T1000 (cell line): Measurements from ENCODE around the gene BCL2L11.

Experiments
- DNase-seq: peaks from one replicate; lab custom pipeline; 2025; ENCODE audit warnings: mixed read lengths; lab: John Stamatoyannopoulos, UW

Gene BCL2L11

DNA sequence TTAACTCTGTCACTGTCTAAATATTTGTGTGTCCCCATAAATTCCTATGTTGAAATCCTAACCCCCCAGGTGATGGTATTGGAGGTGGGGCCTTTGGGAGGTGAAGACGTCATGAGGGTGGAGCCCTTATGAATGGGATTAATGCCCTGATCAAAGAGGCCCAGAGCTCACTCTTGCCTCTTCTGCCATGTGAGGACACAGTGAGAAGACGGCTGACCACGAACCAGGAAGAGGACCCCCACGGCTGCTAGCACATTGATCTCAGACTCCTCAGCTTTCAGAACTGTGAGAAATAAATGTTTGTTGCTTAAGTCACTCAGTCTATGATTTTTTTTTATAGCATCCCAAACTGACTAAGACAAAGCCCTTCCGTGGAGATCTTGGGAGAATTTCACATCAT lies 71.2 kb downstream of the BCL2L11 start:
- DNase-seq = no peak

DNA sequence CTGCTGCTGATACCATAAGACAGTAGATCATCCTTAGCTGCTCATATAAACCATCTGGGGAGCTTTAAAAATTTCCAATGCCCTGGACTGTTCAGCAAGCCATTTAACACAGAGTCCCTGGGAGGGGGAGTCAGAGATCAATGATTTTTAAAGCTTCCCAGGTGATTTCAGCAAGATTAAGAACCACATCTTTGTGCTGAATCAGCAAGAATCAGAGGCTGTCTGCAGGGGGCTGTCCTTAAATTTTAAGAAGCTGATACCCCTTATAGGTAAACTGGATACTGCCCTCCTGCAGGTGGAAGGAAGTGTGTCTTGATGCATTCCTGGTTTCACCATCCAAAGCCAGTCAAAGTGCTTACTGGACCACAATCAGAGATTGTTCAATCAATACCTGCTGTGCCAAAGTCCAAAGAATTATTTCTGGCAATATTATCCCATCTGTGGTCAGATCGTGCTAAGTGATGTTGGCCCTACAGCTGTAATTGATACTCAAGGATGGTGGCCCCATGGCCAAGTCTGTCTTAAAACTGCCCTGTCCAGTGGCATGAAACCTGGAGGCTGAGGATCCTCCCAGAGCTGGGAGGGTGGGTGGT lies 72.2 kb downstream of the BCL2L11 start:
- DNase-seq = no peak

DNA sequence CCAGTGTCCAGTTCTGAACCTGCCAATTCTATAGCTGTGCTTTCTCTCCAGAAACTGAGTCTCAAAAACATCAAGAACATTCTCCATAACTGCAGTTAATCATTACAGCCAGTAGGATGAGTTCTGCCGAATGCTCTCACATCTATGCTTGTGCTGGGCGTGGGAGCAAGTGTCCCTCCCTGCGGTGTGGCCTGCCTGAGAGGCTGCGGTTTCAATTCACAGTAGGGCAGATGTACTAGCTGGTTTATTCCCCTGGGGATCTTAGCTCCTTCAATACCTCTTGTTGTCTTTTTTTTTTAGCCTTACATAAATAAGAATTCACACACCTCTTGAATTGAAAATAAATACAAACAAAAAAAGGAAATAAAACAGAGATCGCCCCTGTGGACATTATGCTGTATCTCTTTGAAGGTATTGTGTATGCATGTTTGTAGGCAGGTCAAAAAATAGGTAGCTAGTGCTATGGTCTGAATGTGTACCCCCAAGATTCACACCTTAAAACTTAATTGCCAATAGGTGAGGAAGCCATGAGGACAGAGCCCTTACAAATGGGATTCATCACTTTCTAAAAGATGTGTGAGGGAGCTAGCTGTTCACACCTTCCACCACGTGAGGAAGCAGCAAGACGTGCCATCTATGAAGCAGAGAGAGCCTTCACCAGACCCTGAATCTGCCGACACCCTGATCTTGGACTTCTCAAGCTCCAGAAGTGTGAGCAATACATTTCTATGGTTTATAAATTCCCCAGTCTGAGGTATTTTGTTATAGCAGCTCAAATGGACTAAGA lies 74.3 kb downstream of the BCL2L11 start:
- no peak for DNase-seq

DNA sequence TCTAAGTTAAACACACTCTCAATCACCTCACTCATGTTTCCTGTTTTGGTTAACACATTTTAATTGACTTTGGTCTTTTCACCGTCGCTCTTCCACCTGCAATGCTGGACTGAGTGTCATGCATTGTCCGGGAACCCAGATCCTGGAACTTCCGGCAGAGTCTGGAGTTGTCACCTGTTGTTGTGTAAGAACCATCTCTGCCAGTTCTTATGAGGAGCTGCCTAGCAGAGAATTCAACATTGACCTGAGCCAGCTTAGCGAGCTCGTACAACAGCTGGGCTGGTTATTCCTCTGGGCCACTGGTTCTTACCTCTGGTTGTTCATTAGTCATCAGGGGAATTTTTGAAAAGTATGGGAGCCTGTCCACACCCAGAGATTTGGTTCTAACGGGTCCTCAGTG lies 75.7 kb downstream of the BCL2L11 start:
- no peak for DNase-seq

DNA sequence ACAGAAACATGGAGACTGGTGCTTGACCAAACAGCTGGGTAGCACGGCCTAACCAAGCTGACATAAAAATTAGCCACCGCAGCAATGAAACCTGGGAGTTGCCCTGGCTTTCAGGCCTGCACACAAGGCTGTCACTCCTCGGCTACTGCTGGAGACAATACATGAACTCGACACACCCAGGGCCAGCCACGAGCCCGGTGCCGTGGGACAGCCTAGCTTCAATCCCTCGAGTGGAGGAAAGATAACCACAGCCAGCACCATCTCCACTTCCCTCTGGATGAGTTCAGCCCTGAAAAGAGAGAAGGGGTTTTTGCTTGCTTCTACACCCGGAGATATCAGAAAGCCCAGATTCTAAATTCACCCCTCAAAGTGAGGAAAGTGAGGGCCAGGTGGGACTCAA lies 78.0 kb downstream of the BCL2L11 start:
- DNase-seq = no peak

DNA sequence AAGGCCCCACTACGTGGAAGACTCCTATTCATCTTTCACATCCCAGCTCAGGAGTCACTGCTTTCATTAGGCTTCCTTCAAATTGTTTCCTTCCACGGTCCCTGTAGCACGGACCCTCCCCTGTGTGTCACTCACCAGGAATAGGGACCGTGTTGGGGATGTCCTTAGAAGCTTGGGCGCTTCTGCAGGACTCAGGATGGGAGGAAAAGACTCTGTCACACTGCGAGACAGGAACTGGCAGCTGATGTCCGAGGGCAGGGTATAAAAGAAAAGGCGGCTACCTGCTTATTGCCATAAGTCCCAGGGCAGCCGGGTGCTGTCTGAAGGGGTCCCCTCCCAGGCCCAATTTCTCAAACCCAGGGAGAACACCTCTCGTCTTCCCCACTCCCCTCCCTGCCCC lies 79.1 kb downstream of the BCL2L11 start:
- DNase-seq = no peak

DNA sequence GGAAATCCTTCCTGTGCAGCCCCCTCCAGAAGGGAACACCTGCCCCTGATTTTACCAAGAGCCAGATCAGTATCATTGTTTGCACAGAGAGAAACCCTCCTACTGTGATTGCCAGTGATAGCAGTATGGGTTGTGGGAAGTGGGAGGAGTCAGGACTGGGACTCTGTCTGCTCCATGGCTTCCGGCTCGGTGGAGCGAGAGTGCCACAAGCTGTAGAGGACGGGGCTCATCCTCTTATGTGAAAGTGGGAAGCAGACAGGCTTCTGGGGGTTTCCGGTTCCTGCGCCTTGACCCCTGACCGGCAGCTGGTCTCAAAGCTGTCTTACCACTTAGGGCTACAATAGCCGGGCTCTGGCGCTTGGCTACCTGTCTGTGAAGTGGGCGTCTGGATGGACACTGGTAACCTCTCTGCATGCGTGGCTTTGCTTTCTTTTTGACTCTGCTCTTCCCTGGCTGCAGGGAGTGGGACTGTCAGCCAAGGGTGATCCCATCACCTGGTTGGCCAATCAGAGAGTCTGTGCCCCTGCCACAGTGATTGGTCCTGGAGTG lies 79.7 kb downstream of the BCL2L11 start:
- DNase-seq = no peak

DNA sequence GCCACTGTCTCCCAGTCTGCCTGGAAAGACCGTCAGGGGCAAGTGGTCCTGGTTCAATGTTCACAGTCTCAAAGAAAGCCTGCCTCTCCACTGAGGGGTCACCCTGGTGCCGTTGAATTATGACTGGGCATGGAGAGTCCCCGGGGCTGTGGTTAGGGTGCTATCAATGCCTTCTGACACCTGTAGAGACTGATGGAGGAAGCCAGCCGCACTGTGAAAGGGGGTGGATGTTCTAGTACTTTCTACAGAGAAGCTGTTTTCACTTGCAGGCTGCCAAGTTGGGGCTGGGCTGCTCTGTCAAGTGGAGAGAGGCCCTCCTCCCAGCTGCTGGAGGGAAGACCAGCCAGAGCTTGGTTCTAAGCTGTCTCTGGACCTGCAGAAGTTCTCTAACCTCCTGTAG lies 80.5 kb downstream of the BCL2L11 start:
- no peak for DNase-seq

DNA sequence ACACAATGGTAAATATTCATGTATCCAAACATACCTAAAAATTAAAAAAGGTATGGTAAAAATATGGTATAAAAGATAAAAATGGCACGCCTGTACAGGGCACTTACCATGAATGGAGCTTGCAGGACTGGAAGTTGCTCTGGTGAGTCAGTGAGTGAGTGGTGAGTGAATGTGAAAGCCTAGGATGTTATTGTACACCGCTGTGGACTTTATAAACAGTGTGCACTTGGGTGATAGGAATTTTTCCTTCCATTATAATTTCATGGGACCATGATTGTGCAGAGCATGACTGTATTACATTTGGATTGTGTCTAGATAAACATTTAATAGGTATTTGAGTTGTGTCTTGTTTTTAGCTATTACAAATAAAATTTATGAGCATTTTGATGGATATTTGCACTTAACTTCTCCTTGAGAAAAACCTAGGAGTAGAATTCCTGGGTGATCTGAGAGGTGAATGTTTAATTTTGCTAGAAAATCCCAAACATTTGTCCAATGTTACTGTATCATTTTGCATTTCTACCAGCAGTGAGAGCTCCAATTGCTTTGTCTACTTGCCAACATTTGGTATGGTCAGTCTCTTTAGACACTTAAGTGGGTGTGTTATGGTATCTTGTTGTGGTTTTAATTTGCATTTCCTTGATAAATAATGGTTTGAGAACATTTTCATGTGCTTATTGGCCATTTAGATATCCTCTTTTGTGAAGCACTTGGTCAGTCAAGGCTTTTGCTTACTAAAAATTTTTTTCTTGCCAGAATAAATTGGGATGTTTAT lies 81.7 kb downstream of the BCL2L11 start:
- DNase-seq = no peak

DNA sequence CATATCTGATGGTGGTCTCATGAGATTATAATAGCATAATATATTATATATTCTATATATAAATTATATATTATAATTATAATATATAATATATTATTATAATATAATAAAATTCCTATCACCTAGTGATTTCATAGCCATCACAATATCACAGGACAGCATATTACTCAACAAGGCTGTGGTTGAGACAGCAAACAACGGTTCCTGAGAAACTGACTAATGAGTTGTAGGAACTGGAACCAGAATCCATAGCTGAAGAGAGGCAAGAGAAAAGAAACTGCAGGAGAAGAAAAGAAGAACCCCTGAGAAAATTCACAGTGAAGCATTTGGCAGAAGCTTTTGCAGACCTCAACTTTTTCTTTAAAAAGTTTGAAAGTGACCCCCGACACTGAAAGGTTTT lies 84.0 kb downstream of the BCL2L11 start:
- DNase-seq = no peak

DNA sequence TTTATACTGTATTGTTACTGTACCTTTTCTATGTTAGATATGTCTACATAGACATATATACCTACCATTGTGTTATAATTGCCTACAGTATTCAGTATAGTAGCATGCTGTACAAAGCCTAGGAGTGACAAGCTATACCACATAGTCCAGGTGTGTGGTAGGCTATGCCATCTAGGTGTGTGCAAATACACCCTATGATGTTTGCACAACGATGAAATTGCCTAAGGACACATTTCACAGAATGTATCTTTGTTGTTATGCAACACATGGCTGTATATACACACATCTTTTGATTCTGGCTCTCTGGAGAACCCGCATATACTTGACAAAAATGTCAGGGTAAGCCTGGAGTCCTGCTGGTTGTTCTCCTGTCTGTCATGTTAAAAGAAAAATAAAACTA lies 85.1 kb downstream of the BCL2L11 start:
- no peak for DNase-seq

DNA sequence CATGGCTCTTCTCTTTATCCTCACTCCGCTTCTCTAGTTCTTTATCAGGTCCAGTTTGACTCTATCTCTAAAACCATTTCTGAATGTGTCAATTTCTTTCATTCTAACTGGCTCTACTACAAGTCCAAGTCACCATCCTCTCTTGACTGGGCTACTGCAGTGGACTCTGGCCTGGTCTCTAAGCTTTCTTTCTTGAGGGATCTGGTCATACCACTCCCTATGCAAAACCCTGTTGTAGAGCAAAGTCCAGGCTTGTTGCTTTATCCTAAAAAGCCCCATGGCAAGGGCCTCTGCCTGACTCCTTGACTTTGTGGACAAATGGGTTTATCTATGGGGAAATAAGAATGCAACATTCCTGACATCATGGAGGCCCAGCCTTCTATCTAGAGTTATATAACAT lies 87.1 kb downstream of the BCL2L11 start:
- no peak for DNase-seq

DNA sequence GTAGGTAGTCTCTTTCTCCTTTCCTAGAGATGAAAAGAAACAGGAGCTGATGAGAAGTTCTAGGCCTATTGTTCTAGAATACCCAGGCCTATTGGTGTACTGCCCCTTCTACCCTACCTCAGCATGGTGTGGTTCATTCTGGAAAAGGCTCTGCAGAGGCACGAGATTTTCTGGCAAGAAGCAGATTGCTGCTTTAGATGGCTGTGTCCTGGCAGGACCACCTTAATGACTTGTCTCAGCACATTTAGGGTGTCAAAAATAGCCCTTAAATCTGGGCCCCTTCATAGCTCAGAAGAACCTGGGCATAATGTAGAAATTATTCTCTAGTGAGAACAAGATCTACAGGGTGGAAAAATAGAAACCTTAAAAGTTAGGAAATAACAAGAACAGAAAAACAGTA lies 87.9 kb downstream of the BCL2L11 start:
- DNase-seq = no peak

DNA sequence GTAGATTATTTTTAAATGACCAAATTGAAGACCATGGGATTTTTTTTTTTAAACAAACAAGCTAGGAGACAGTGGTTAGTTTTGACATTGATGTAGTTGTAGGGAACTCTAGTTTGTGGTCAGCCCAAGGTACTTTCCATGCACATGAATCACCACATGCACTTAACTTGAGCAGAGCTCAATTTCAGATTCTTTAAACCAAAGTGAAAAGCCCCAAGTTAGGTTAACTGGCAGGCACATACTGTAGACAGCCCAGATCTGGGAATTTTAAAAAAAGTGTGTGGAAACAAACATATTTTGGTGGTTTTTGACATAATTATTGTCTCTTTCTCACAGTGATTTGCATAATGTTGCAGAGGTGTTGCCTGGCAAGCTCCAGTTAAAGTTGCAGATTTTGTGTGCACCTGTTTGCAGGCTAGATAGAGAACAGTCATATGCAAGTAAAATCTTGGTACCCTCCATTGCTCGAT lies 88.4 kb downstream of the BCL2L11 start:
- DNase-seq = no peak

DNA sequence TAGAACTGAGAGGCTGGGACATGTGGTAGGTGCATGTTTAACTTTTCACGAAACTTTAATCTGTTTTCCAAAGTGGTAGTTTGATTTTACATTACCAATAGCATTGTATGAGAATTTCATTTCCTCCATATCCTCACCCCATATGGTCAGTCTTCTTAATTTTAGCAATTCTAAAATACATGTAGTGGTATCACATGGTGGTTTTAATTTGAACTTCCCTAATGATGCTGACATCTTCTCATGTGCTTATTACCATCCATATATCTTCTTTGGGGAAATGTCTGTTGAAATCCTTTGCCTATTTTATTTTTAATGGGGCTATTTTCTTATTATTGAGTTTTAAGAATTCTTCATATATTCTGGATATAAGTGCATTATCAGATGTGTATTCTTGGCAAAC lies 89.3 kb downstream of the BCL2L11 start:
- no peak for DNase-seq

DNA sequence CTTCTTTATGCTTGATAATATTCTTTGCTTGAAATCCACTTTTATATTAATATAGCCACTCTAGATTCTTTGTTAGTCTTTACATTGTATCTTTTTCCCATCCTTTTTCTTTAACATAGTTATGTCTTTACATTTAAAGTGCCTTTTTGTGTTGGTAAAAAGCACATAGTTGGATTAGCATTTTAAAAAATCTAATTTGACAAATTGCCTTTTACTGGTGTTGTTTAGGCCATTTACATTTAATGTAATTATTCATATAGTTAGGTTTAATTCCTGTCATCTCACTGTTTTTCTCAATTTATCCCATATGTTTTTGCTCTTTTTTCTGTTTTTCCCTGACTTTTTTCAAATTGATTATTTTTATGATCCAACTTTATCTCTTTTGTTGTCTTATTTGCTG lies 93.2 kb downstream of the BCL2L11 start:
- DNase-seq = no peak

DNA sequence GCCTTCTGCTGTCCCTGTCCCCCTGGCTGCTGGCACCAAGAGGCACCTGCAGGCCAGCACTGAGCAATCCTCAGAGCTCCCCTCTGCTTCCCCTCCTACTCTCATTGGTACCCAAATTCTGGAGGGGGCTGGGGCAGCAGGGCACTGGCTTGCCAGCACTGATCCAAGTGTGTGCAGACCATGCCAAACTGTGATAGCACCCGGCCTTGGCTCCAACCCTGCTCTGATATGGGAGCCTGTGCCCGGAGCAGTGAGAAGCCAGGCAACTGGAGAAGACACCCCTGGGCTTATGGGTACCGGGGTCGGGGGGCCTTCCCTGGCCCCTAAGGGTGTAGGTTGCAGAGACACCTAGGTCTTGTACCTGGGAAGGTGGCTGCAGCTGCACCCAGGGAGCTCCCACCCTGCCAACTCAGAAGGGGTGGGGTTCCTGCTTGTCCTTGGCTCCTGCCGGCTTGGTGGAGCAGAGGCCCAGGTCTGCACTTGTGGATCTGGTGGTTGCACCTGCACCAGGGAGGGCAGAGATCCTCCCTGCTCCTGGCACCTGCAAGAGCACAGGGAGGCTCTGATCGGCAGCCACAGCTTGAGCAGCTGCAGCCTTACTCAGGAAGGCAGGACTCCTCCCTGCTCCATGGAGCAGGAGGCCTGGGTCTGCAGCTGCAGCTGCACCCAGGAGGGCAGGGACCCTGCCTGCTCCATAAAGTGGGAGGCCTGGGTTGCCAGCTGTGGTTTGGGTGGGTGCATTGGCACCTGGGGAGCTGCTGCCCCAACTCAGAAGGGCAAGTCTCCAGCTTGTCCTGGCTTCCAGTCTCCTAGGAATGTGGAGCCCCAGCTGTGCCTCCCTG lies 96.3 kb downstream of the BCL2L11 start:
- DNase-seq = no peak
